ENCODE data around the gene ATP6V1G2. TPM values are rescaled to one million over a fixed set of nuclear protein-coding genes. Genes with fewer than 3 reads are reported as not detected.

ATP6V1G2 gene
- total and polyA plus RNA-seq, 2 of the 8 experiments (the other 6 are each of a cell fraction or from before 2014, with no cell fraction given) = 3.0 to 5.7 TPM

- no peak for FAIRE-seq
- no peak within 1 kb of the TSS for H2BK12ac ChIP-seq (ENCODE audit: low read depth, low read length)
- H4K91ac ChIP-seq (replicated peaks; ENCODE audit: insufficient read length, low read length) = no peak within 1 kb of the TSS
- H3K4me3 ChIP-seq (ENCODE audit: extremely low read depth in 1 of 4, insufficient read depth in 2 of 4, low read depth in 3 of 4, low read length in 4 of 4) = no peak within 1 kb of the TSS
- no peak within 1 kb of the TSS for H2BK20ac ChIP-seq (ENCODE audit: low read length)
- H4K5ac ChIP-seq (ENCODE audit: insufficient read length, low read depth, low read length) = no peak within 1 kb of the TSS
- H4K20me1 ChIP-seq (replicated peaks in 1 of 2; ENCODE audit: control insufficient read depth in 1 of 2, insufficient read depth in 2 of 2, low read length in 2 of 2) = peaks cover 16 to 29% of the 10 kb centered on the region in 2 experiments
- H3K4me1 ChIP-seq (replicated peaks in 1 of 4; ENCODE audit: control insufficient read depth in 3 of 4, insufficient read depth in 4 of 4, low read length in 3 of 4) = peaks cover 1 to 5% (median 4%) of the 10 kb centered on the region in 4 experiments; a peak in 4 of 7 replicates
- H3K23me2 ChIP-seq (ENCODE audit: low read depth, low read length) = no peaks in the 10 kb centered on the region
- no peak within 1 kb of the TSS for H2BK15ac ChIP-seq (ENCODE audit: low read length)
- peak within 1 kb of the TSS; percentile 66; the same call in 1 of the 2 replicates for H4K8ac ChIP-seq (ENCODE audit: extremely low read depth, insufficient read depth, low read length)
- H3K4me2 ChIP-seq (ENCODE audit: insufficient read depth in 1 of 2, low read depth in 2 of 2, low read length in 2 of 2) = no peak within 1 kb of the TSS
- H3K79me1 ChIP-seq (ENCODE audit: low read depth, low read length) = peaks cover 2% of the 10 kb centered on the region; the same call in 1 of the 2 replicates
- H3K4ac ChIP-seq (replicated peaks; ENCODE audit: insufficient read length, low read depth, low read length) = peak within 1 kb of the TSS; percentile 69
- H3K9me3 ChIP-seq (ENCODE audit: insufficient read depth in 2 of 2, low read depth in 1 of 2, low read length in 1 of 2) = no peaks in the 10 kb centered on the region
- peaks cover 0 to 3% of the 10 kb centered on the region in 2 experiments; a peak in 1 of 4 replicates for H3K79me2 ChIP-seq (ENCODE audit: control insufficient read depth in 1 of 2, insufficient read depth in 2 of 2, low read length in 2 of 2)
- H3K9ac ChIP-seq (replicated peaks in 1 of 4; ENCODE audit: extremely low read depth in 1 of 4, low read depth in 3 of 4, low read length in 3 of 4) = no peak within 1 kb of the TSS
- 88% methylated on average over 6 of the region's 7 CpGs; no CpG with 5 or more reads in 1 of the 2 experiments for WGBS, 2 experiments (ENCODE audit: extremely low coverage in 1 of 2, insufficient coverage in 1 of 2, insufficient read length in 1 of 2, insufficient replicate concordance in 2 of 2, low coverage in 1 of 2, low lambda C conversion rate in 2 of 2, missing lambda C conversion rate in 1 of 2)
- CTCF ChIA-PET (ENCODE audit: partially characterized antibody) = interaction anchor here (0.6 to 2.2 kb wide), 4 partner anchors 12 to 151 kb away, joined by 4 to 8 read pairs (median 7); no protein-coding TSS in a partner anchor
- POLR2A ChIA-PET (ENCODE audit: partially characterized antibody) = interaction anchor here (0.9 to 18.4 kb wide), 22 partner anchors 8 to 132 kb away, joined by 3 to 428 read pairs (median 6); partner anchors contain the start of genes ATP6V1G2, C6orf47, DDX39B and LST1
- H3K56ac ChIP-seq (replicated peaks; ENCODE audit: insufficient read length, low read depth, low read length) = no peak within 1 kb of the TSS
- peaks cover 31 to 48% (median 38%) of the 10 kb centered on the region in 4 experiments for H3K36me3 ChIP-seq (ENCODE audit: control insufficient read depth in 2 of 4, insufficient read depth in 4 of 4, low read length in 3 of 4)
- DNase-seq (ENCODE audit: low read depth in 1 of 2, low spot score in 2 of 2) = peak in 1 of 2 experiments; percentile 59
- no peak within 1 kb of the TSS for H3K14ac ChIP-seq (ENCODE audit: insufficient read length)
- H3K27ac ChIP-seq (ENCODE audit: low read depth, low read length) = no peak within 1 kb of the TSS
- no peak within 1 kb of the TSS for H3K18ac ChIP-seq (ENCODE audit: extremely low read depth, low read length)
- H2BK120ac ChIP-seq (replicated peaks; ENCODE audit: low read depth, low read length) = no peak within 1 kb of the TSS
- H3K27me3 ChIP-seq (replicated peaks in 1 of 4; ENCODE audit: control insufficient read depth in 3 of 4, extremely low read depth in 1 of 4, insufficient read depth in 3 of 4, low read length in 3 of 4) = no peaks in the 10 kb centered on the region
- H3K23ac ChIP-seq (ENCODE audit: insufficient read length) = no peak within 1 kb of the TSS
- no peak within 1 kb of the TSS for H2BK5ac ChIP-seq (ENCODE audit: low read depth, low read length)
- no peak within 1 kb of the TSS for H2AK5ac ChIP-seq (ENCODE audit: low read depth, low read length)
- H2AFZ ChIP-seq (ENCODE audit: low read length) = no peak within 1 kb of the TSS
- TF ChIP-seq TAF7 (optimal IDR thresholded peaks at IDR 0.05; ENCODE audit: borderline replicate concordance, low read depth, low read length) (no peak), POLR2A (IDR thresholded peaks at IDR 0.05; ENCODE audit: control extremely low read depth in 1 of 2, low read depth in 2 of 2, low read length in 2 of 2) (peak in 1 of 2 experiments; percentile 31; a peak in 1 of 3 replicates), EP300 (IDR thresholded peaks at IDR 0.05; ENCODE audit: borderline replicate concordance in 1 of 2, low read depth in 2 of 2, low read length in 2 of 2) (no peak), POLR2AphosphoS5 (IDR thresholded peaks at IDR 0.05; ENCODE audit: low read depth, low read length) (peak; percentile 70; the same call in 1 of the 2 replicates)
Observed at GRCh38 chr6:31528821-31529328, 17.5 kb downstream of the ATP6V1G2 start, which contains the start of gene MCCD1. Gene MCCD1 (plus strand): TSS chr6:31528962. CDS start chr6:31529015, 53 bp downstream.

Data from H1 (cell line).